Kidney (tissue), 14 donors: ENCODE results near the gene RIMS4. TPM values are rescaled to one million over a fixed set of nuclear protein-coding genes. Genes with fewer than 3 reads are reported as not detected.
A peak's percentile ranks its signal among the peaks of the same experiment; 100 is the strongest.

Experiments
- DNase-seq, 5 donors: peaks; one replicate each; pipeline ENCODE4 v3.0.0-alpha.2; 2013 to 2020
- FAIRE-seq: peaks from 2 replicates; lab custom pipeline; 2012; peaks lifted over from hg19 to GRCh38; lab: Jason Lieb, UNC
- H3K27ac ChIP-seq, 2 donors: one replicate each; pipeline ENCODE4 v1.7.0; 2013; ENCODE audit warnings: low read depth in 2 of 2, low read length in 2 of 2, inconsistent platforms in 1 of 2
- H3K27me3 ChIP-seq: one replicate; pipeline ENCODE4 v1.7.1; 2013; ENCODE audit warnings: low read length, inconsistent platforms; ENCODE audit not compliant: control insufficient read depth, insufficient read depth
- H3K36me3 ChIP-seq, 3 donors: one replicate each; pipeline versions ENCODE4 v1.7.0 to v1.7.1; 2013; ENCODE audit warnings: low read length in 3 of 3, control low read depth in 1 of 3, inconsistent platforms in 1 of 3; ENCODE audit not compliant: insufficient read depth in 3 of 3, control insufficient read depth in 2 of 3
- H3K4me1 ChIP-seq, 3 donors: one replicate each; pipeline versions ENCODE4 v1.7.0 to v1.7.1; 2013; ENCODE audit warnings: low read length in 3 of 3, inconsistent platforms in 1 of 3, low read depth in 1 of 3; ENCODE audit not compliant: control insufficient read depth in 2 of 3, insufficient read depth in 2 of 3
- H3K4me3 ChIP-seq, 3 donors: one replicate each; pipeline versions ENCODE4 v1.7.0 to v1.8.1; 2013; ENCODE audit warnings: low read length in 3 of 3, control low read depth in 1 of 3, inconsistent platforms in 1 of 3
- H3K9ac ChIP-seq, 3 donors: one replicate each; pipeline versions ENCODE4 v1.7.0 to v1.7.1; 2013; ENCODE audit warnings: low read length in 3 of 3, control low read depth in 1 of 3, inconsistent platforms in 1 of 3
- H3K9me3 ChIP-seq, 3 donors: one replicate each; pipeline versions ENCODE4 v1.7.0 to v1.7.1; 2013; ENCODE audit warnings: low read length in 3 of 3, control low read depth in 1 of 3, inconsistent platforms in 1 of 3; ENCODE audit not compliant: control insufficient read depth in 2 of 3, insufficient read depth in 1 of 3
- intact Hi-C: fragments of 100-400 bp; cut with DNase I; formaldehyde crosslinking; loops from one replicate; pipeline ENCODE4 v1.11.1; 2022
- polyA plus RNA-seq: library from polyadenylated mRNA; stranded (reverse); fragments of 350-450 nt; fragmentation: Illumina TruSeq; extraction: RNeasy Lipid Tissue Mini Kit (QIAGEN cat#74804); gene quantifications from one replicate; pipeline ENCODE4 v1.2.3, GENCODE V29; 2014; ENCODE audit warnings: low read depth, low replicate concordance; ENCODE audit not compliant: insufficient read depth
- total RNA-seq: library from RNA; stranded (reverse); fragmentation: NEBNext Ultra II Directional; extraction: Animal tissue kit (Norgen Biotek cat#: 25700); gene quantifications from one replicate; pipeline ENCODE4 v1.2.1, GENCODE V29; 2021
- TF ChIP-seq, protein P1 (sequence below): IDR thresholded peaks from 3 replicates; pipeline ENCODE4 v1.5.1; 2012; ENCODE audit warnings: mild to moderate bottlenecking, moderate library complexity, borderline replicate concordance; ENCODE audit not compliant: insufficient read depth; ENCODE audit errors: extremely low read depth
- donor health status: control.
- donor health status: control.
- donor health status: control.
- donor health status: control.
- donor health status: control.
- donor health status: DM: yes; HTN: yes; CAD: no.
- donor health status: Normal renal cell carcinoma (clear cell type).

The RIMS4 gene
- total and polyA plus RNA-seq, 2 donors from 2014 or later, result 0.13 TPM; not detected in 1

DNA sequence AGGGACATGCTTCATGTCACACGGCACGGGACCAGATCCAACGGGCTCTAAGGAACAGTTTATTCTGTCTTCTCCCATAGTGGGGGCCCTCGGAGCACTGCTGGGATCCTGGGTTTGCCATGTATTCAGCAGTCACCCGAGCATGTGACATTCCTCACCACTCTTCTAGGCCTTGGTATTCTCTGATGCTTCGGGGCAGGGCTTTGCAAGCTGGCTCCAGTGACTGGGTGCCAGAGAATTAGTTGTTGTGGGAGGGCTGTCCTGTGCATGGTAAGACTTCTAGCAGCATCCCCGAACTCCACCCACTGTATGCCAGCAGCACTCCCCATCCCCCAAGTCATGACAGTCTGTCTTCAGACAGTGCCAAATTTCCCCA is 89.7 kb downstream of the RIMS4 start:
- H3K27ac ChIP-seq, result no peak overlapping the region
- FAIRE-seq (no peak), DNase-seq (peak in 1 of 5 donors; percentile 84)
- no peaks in the 10 kb centered on the region for H3K27me3 ChIP-seq
- intact Hi-C loops, result no loop called here
- H3K36me3 ChIP-seq, result no peaks in the 10 kb centered on the region
- TF ChIP-seq, protein P1, sequence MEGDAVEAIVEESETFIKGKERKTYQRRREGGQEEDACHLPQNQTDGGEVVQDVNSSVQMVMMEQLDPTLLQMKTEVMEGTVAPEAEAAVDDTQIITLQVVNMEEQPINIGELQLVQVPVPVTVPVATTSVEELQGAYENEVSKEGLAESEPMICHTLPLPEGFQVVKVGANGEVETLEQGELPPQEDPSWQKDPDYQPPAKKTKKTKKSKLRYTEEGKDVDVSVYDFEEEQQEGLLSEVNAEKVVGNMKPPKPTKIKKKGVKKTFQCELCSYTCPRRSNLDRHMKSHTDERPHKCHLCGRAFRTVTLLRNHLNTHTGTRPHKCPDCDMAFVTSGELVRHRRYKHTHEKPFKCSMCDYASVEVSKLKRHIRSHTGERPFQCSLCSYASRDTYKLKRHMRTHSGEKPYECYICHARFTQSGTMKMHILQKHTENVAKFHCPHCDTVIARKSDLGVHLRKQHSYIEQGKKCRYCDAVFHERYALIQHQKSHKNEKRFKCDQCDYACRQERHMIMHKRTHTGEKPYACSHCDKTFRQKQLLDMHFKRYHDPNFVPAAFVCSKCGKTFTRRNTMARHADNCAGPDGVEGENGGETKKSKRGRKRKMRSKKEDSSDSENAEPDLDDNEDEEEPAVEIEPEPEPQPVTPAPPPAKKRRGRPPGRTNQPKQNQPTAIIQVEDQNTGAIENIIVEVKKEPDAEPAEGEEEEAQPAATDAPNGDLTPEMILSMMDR, result no peak
- no peak overlapping the region for H3K4me3 ChIP-seq
- no peak overlapping the region for H3K9ac ChIP-seq
- no peaks in the 10 kb centered on the region for H3K4me1 ChIP-seq
- no peaks in the 10 kb centered on the region for H3K9me3 ChIP-seq

GRCh38 chr20:44719841-44720240 is 90.5 kb downstream of the RIMS4 start:
- no peak overlapping the region for H3K9ac ChIP-seq
- H3K9me3 ChIP-seq, result no peaks in the 10 kb centered on the region
- no peak overlapping the region for H3K27ac ChIP-seq
- intact Hi-C loops, result no loop called here
- no peaks in the 10 kb centered on the region for H3K36me3 ChIP-seq
- peak in 1 of 5 donors; percentile 67 for DNase-seq
- no peak overlapping the region for H3K4me3 ChIP-seq
- H3K27me3 ChIP-seq, result no peaks in the 10 kb centered on the region
- no peak for FAIRE-seq
- H3K4me1 ChIP-seq, result peaks cover 0 to under 1% (median 0%) of the 10 kb centered on the region in 3 donors
- TF ChIP-seq, protein P1, result no peak

GRCh38 chr20:44717986-44718385 is 92.4 kb downstream of the RIMS4 start:
- TF ChIP-seq, protein P1, result no peak
- Histone ChIP-seq H3K4me3 (no peak overlapping the region), H3K4me1 (peaks cover 0 to 2% (median 0%) of the 10 kb centered on the region in 3 donors), H3K27me3 (no peaks in the 10 kb centered on the region), H3K27ac (no peak overlapping the region), H3K36me3 (no peaks in the 10 kb centered on the region), H3K9ac (no peak overlapping the region), H3K9me3 (no peaks in the 10 kb centered on the region)
- DNase-seq, result peak in 1 of 5 donors; percentile 61
- FAIRE-seq, result no peak
- intact Hi-C loops, result no loop called here
